Left lobe of liver (tissue), 2 donors: ENCODE results near the gene EDAR. TPM values are rescaled to one million over a fixed set of nuclear protein-coding genes. Genes with fewer than 3 reads are reported as not detected.

Source experiments
- ATAC-seq: fragments of 200-7000 bp; cut with Tn5 transposase; one replicate; pipeline ENCODE4 v1.9.1; 2020; ENCODE audit warnings: mild to moderate bottlenecking, moderate library complexity
- DNase-seq: peaks from one replicate; pipeline ENCODE4 v3.0.0-alpha.2; 2020; ENCODE audit warnings: low spot score
- total RNA-seq: library from RNA; stranded (reverse); gene quantifications from one replicate; pipeline ENCODE4 v1.2.1, GENCODE V29; 2021
- donor health status: DM: no; HTN: no; CAD: no; lungs with moderate emphysema.
- donor health status: DM: no; HTN: yes; CAD: no.

The EDAR gene
- total RNA-seq, 1 donor from 2014 or later = 1.8 TPM

- no peak for DNase-seq
- no peak for ATAC-seq
Measured at GRCh38 chr2:108970369-108970768, 18.7 kb downstream of the EDAR start.

GRCh38 chr2:108969856-108970255 is 19.2 kb downstream of the EDAR start:
- DNase-seq (no peak), ATAC-seq (no peak)

GRCh38 chr2:108968619-108969018 is 20.4 kb downstream of the EDAR start:
- DNase-seq (peak; percentile 56), ATAC-seq (peak; percentile 78)

- no peak for DNase-seq
- ATAC-seq = no peak
Measured at GRCh38 chr2:108967757-108968156, 21.3 kb downstream of the EDAR start.

- ATAC-seq (no peak), DNase-seq (no peak)
Measured at GRCh38 chr2:108965540-108966289, 23.3 kb downstream of the EDAR start.

GRCh38 chr2:108963057-108963456 is 26.0 kb downstream of the EDAR start:
- DNase-seq (no peak), ATAC-seq (no peak)

- ATAC-seq (no peak), DNase-seq (no peak)
Measured at GRCh38 chr2:108961796-108962195, 27.2 kb downstream of the EDAR start.

GRCh38 chr2:108960006-108960405 is 29.0 kb downstream of the EDAR start:
- ATAC-seq = no peak
- DNase-seq = no peak

GRCh38 chr2:108959401-108959800 is 29.6 kb downstream of the EDAR start:
- DNase-seq = no peak
- no peak for ATAC-seq

- no peak for ATAC-seq
- DNase-seq = no peak
Measured at GRCh38 chr2:108958632-108959341, 30.2 kb downstream of the EDAR start.

GRCh38 chr2:108958002-108958401 is 31.0 kb downstream of the EDAR start:
- ATAC-seq (no peak), DNase-seq (no peak)

- DNase-seq = no peak
- ATAC-seq = no peak
Measured at GRCh38 chr2:108956375-108956774, 32.6 kb downstream of the EDAR start.

GRCh38 chr2:108950369-108951135 is 38.5 kb downstream of the EDAR start:
- no peak for ATAC-seq

GRCh38 chr2:108949316-108950239 is 39.4 kb downstream of the EDAR start:
- no peak for ATAC-seq
- no peak for DNase-seq

More at GRCh38 chr2:108950369-108951135, 38.5 kb downstream of the EDAR start:
- no peak for DNase-seq

- no peak for DNase-seq
- no peak for ATAC-seq
Measured at GRCh38 chr2:108947271-108947907, 41.6 kb downstream of the EDAR start.

- DNase-seq (no peak), ATAC-seq (no peak)
Measured at GRCh38 chr2:108946442-108946841, 42.6 kb downstream of the EDAR start.

GRCh38 chr2:108945969-108946368 is 43.1 kb downstream of the EDAR start:
- DNase-seq (no peak), ATAC-seq (no peak)

- ATAC-seq (peak; percentile 93), DNase-seq (peak; percentile 59)
Measured at GRCh38 chr2:108944601-108945331, 44.3 kb downstream of the EDAR start.

- ATAC-seq = no peak
- DNase-seq = no peak
Measured at GRCh38 chr2:108943751-108944150, 45.3 kb downstream of the EDAR start.
